ENCODE data around the gene QPCTL. TPM values are rescaled to one million over a fixed set of nuclear protein-coding genes. Genes with fewer than 3 reads are reported as not detected.
A peak's percentile ranks its signal among the peaks of the same experiment; 100 is the strongest.

The QPCTL gene
- total and polyA plus RNA-seq, 9 of the 15 experiments (the other 6 are each of a cell fraction or from before 2014, with no cell fraction given), result 0.99 to 31.3 (median 12.7) TPM

DNA sequence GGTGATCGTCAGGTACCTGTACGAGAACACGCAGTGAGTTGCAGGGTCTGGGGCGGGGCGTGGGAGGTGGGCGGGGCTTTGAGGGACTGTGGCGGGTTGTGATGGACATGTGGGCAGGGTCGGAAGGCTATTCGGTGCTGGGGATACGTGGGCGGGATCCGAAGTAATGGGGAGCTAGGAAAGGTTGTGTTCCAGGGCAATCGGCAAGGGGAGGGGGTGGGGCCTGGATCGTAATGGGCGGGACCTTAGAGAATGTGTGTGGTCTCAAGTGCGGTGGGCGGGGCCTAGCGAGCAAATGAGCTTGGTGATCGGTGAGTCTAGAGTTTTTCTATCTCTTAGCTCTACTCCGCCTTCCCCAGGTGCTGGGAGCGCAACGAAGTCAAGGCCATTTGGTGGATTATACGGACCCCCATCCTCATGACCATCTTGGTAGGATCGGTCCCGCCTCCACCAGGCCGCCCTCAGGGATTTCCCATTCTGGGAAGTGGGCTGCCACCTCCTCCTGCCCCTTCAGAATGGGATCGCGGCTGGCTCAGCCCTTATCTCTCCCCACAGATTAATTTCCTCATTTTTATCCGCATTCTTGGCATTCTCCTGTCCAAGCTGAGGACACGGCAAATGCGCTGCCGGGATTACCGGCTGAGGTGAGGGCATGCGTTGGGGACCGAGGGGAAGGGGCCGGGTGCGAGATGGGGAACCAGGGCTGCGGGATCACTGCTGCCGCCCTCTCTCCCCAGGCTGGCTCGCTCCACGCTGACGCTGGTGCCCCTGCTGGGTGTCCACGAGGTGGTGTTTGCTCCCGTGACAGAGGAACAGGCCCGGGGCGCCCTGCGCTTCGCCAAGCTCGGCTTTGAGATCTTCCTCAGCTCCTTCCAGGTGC, 14.9 kb upstream of the QPCTL start (continued):
- TF ChIP-seq, protein P1, sequence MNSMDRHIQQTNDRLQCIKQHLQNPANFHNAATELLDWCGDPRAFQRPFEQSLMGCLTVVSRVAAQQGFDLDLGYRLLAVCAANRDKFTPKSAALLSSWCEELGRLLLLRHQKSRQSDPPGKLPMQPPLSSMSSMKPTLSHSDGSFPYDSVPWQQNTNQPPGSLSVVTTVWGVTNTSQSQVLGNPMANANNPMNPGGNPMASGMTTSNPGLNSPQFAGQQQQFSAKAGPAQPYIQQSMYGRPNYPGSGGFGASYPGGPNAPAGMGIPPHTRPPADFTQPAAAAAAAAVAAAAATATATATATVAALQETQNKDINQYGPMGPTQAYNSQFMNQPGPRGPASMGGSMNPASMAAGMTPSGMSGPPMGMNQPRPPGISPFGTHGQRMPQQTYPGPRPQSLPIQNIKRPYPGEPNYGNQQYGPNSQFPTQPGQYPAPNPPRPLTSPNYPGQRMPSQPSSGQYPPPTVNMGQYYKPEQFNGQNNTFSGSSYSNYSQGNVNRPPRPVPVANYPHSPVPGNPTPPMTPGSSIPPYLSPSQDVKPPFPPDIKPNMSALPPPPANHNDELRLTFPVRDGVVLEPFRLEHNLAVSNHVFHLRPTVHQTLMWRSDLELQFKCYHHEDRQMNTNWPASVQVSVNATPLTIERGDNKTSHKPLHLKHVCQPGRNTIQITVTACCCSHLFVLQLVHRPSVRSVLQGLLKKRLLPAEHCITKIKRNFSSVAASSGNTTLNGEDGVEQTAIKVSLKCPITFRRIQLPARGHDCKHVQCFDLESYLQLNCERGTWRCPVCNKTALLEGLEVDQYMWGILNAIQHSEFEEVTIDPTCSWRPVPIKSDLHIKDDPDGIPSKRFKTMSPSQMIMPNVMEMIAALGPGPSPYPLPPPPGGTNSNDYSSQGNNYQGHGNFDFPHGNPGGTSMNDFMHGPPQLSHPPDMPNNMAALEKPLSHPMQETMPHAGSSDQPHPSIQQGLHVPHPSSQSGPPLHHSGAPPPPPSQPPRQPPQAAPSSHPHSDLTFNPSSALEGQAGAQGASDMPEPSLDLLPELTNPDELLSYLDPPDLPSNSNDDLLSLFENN (IDR thresholded peaks at IDR 0.05; ENCODE audit: low read depth in 2 of 2, low read length in 2 of 2), result no peak
- TF ChIP-seq, protein P2, sequence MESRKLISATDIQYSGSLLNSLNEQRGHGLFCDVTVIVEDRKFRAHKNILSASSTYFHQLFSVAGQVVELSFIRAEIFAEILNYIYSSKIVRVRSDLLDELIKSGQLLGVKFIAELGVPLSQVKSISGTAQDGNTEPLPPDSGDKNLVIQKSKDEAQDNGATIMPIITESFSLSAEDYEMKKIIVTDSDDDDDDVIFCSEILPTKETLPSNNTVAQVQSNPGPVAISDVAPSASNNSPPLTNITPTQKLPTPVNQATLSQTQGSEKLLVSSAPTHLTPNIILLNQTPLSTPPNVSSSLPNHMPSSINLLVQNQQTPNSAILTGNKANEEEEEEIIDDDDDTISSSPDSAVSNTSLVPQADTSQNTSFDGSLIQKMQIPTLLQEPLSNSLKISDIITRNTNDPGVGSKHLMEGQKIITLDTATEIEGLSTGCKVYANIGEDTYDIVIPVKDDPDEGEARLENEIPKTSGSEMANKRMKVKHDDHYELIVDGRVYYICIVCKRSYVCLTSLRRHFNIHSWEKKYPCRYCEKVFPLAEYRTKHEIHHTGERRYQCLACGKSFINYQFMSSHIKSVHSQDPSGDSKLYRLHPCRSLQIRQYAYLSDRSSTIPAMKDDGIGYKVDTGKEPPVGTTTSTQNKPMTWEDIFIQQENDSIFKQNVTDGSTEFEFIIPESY (CRISPR knock-in tag; IDR thresholded peaks at IDR 0.05), result 0 out of 2 replicates have a peak, but pooled peaks have one; percentile 19
- TF ChIP-seq, protein P3, sequence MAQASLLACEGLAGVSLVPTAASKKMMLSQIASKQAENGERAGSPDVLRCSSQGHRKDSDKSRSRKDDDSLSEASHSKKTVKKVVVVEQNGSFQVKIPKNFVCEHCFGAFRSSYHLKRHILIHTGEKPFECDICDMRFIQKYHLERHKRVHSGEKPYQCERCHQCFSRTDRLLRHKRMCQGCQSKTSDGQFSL (CRISPR knock-in tag; IDR thresholded peaks at IDR 0.05), result no peak
- TF ChIP-seq, protein P3 (tag; IDR thresholded peaks at IDR 0.05), result no peak
- no peak for TF ChIP-seq CHD1 (IDR thresholded peaks at IDR 0.05; ENCODE audit: low read length)
- TF ChIP-seq ZNF384 (IDR thresholded peaks at IDR 0.05; ENCODE audit: low read depth, low read length), result no peak
- TF ChIP-seq, protein P4, sequence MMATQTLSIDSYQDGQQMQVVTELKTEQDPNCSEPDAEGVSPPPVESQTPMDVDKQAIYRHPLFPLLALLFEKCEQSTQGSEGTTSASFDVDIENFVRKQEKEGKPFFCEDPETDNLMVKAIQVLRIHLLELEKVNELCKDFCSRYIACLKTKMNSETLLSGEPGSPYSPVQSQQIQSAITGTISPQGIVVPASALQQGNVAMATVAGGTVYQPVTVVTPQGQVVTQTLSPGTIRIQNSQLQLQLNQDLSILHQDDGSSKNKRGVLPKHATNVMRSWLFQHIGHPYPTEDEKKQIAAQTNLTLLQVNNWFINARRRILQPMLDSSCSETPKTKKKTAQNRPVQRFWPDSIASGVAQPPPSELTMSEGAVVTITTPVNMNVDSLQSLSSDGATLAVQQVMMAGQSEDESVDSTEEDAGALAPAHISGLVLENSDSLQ (IDR thresholded peaks at IDR 0.05), result peak; percentile 86
- no peak for TF ChIP-seq SREBF1 (IDR thresholded peaks at IDR 0.05; ENCODE audit: borderline replicate concordance, low read depth, low read length)
- TF ChIP-seq RBFOX2 (IDR thresholded peaks at IDR 0.05; ENCODE audit: low read depth, low read length), result peak; percentile 6; the same call in 1 of the 2 replicates
- no peak for TF ChIP-seq DMBX1 (CRISPR knock-in tag; IDR thresholded peaks at IDR 0.05; ENCODE audit: borderline replicate concordance)
- peak; percentile 40; the same call in 1 of the 2 replicates for TF ChIP-seq THRAP3 (IDR thresholded peaks at IDR 0.05; ENCODE audit: borderline replicate concordance)
- TF ChIP-seq GTF2F1 (IDR thresholded peaks at IDR 0.05; ENCODE audit: low read depth, low read length), result no peak
- no peak for TF ChIP-seq SRSF7 (optimal IDR thresholded peaks at IDR 0.05; ENCODE audit: low read depth, low read length)
- TF ChIP-seq, protein P5, sequence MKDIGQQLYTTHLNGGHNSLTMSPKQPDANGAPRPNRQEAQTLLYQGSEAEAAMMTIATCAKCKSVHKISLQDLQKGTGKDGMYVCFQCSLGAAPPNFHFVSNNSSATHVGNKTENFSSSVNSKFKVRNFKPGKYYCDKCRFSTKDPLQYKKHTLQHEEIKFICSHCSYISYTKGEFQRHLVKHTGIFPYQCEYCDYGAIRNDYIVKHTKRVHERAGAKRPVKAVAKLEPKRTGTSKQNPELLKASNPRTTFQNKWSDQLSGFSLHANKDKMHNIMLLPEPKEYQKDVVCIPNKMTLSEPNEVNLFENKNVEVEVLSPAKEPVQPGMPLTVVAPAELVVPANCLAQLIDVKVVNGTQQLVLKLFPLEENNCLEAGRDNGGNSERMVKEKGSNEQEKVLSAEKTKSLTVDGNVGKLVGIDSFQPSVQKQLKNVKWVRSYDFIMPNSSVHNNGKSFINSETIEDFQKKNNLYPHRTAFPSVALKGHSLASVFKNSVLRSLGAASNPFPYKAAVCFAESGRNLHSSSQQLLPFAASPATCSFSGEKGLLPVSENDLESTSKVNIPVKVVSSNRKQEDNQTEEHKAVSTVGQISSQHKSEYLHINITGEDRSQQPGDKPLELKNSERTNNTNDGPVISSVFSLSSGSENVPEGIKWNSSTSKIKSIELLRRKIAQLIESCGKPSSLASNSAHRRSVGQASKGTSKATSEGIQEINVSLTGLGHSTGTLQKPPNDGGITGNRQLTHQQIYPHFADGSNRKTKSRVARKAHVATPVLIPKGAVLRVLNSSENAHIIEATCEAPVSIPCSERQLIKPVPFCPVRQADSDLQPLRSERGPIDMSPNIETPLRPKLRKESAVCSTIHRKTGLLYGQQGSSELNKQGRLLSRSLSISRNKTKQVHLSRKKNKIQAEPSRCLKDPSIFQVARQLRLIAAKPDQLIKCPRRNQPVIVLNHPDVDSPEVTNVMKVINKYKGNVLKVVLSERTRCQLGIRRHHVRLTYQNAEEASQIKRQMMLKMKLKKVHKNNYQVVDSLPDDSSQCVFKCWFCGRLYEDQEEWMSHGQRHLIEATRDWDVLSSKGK (CRISPR knock-in tag; IDR thresholded peaks at IDR 0.05), result no peak
- no peak for TF ChIP-seq HNRNPUL1 (IDR thresholded peaks at IDR 0.05; ENCODE audit: low read length)

All from K562 (cell line).